ENCODE measurements around the gene STX4. TPM values are rescaled to one million over a fixed set of nuclear protein-coding genes. Genes with fewer than 3 reads are reported as not detected.
A peak's percentile ranks its signal among the peaks of the same experiment; 100 is the strongest.

The STX4 gene, protein sequence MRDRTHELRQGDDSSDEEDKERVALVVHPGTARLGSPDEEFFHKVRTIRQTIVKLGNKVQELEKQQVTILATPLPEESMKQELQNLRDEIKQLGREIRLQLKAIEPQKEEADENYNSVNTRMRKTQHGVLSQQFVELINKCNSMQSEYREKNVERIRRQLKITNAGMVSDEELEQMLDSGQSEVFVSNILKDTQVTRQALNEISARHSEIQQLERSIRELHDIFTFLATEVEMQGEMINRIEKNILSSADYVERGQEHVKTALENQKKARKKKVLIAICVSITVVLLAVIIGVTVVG
- total RNA-seq = 10 to 100 TPM; 53.0 to 55.0 TPM
- polyA plus RNA-seq = 34.5 TPM

DNA sequence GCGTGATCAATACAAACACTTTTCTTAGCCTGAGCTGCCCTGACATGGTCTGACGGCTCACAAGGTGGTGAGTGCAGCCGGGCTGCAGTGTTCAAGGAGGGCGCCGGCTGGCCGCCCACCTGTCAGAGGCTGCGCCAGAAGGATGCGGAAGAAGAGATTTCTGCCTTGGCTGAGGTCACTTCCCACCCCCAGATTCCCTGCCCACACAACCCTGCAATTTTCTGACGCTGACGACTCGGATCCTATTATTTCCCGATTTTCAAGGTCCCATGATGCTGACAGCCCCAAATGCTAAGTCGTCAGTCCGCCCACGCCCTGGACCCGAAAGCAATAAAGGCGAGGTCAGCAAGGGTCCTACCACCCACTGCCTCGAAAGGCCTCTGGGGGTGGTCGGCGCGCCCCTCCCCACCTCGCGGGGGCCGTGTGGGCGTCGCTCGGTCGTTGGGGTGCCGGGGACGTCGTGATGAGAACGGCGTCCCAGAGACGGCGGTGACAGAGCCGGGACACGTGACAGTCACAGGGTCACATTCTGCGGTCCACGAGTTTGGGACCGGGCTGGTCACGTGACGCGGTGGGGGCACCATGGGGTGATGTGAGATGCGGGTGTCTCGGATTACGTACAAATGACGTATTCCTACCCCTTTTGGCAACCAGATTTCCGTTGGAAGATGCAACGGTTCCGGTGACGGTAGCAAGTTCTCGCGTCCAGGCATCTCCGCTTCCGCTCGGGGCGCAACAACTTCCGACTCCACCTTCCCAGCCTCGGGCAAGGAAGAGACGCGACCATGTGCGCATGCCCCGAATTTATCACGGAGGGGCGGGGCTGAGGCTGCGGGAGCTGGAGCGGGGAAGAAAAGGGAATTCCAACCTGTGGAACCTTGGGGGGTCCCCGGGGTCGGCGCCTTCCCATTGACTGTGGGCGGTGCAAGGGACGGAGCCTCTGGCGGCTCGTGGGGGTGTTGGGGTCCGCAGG is at the start of gene STX4:
STX4 (plus strand) TSS at position 823 of the 973 bp plus-strand sequence. CDS start 248 bp downstream, outside the sequence.
- H3K27ac Mint-ChIP-seq = peak within 1 kb of the TSS; percentile 91 to 99 (median 98)
- Histone ChIP-seq H3K4me1 (ENCODE audit: insufficient read depth, low read length) (peaks cover 19% of the 10 kb centered on the region), H3K27ac (ENCODE audit: low read depth, low read length) (peak within 1 kb of the TSS; percentile 94), H3K27me3 (ENCODE audit: insufficient read depth, low read length, poor library complexity, severe bottlenecking) (no peaks in the 10 kb centered on the region), H3K4me3 (ENCODE audit: low read length) (peak within 1 kb of the TSS; percentile 98), H3K36me3 (ENCODE audit: insufficient read depth, low read length) (peaks cover 7% of the 10 kb centered on the region), H3K9me3 (ENCODE audit: low read length) (no peaks in the 10 kb centered on the region)
- H3K4me1 Mint-ChIP-seq = peaks cover 17 to 40% (median 27%) of the 10 kb centered on the region in 3 donors
- H3K36me3 Mint-ChIP-seq = peaks cover 0 to 42% (median 5%) of the 10 kb centered on the region in 3 donors
- peak; percentile 97 to 99 (median 98) for DNase-seq
- ChIA-PET CTCF (interaction anchor here (1.2 kb wide), 1 partner anchor 83 kb away, joined by 3 read pairs; no protein-coding TSS in a partner anchor), POLR2A (interaction anchor here (0.5 to 3.6 kb wide), 5 partner anchors 13 to 109 kb away, joined by 3 to 18 read pairs (median 3); partner anchors contain the start of genes KAT8, ZNF646 and ZNF668)
- H3K9me3 Mint-ChIP-seq = peaks cover 0 to 4% (median 0%) of the 10 kb centered on the region in 5 donors
- H3K4me3 Mint-ChIP-seq = peak within 1 kb of the TSS; percentile 91 to 100 (median 96)
- H3K27me3 Mint-ChIP-seq = no peaks in the 10 kb centered on the region

DNA sequence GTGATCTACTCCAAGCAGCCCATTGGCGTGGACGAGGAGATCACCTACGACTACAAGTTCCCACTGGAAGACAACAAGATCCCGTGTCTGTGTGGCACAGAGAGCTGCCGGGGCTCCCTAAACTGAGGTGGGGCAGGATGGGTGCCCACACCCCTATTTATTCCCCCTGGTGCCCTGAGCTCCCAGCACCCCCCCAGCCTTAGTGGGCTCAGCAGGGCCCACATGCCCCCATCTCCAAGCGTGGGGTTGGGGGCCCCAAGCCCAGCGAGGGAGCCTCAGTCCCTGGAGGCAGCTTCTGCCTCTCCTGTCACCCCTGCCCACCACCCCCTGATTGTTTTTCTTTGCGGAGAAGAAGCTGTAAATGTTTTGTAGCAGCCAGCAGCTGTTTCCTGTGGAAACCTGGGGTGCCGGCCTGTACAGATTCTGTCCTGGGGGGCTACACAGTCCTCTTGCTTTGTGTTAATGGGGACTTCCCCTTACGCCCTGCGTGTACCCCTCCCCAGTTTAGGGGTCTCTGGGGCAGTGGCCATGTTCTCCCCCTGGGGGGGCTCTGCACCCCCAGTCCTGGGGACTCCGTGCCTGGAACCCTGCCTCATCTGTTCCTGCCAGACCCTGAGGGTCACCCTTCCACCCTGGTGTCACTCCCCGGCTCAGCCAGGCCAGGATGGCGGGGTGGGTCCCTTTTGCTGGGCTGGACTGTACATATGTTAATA is 49.3 kb upstream of the STX4 start:
- no peak overlapping the region for H3K27ac ChIP-seq (ENCODE audit: low read depth, low read length)

DNA sequence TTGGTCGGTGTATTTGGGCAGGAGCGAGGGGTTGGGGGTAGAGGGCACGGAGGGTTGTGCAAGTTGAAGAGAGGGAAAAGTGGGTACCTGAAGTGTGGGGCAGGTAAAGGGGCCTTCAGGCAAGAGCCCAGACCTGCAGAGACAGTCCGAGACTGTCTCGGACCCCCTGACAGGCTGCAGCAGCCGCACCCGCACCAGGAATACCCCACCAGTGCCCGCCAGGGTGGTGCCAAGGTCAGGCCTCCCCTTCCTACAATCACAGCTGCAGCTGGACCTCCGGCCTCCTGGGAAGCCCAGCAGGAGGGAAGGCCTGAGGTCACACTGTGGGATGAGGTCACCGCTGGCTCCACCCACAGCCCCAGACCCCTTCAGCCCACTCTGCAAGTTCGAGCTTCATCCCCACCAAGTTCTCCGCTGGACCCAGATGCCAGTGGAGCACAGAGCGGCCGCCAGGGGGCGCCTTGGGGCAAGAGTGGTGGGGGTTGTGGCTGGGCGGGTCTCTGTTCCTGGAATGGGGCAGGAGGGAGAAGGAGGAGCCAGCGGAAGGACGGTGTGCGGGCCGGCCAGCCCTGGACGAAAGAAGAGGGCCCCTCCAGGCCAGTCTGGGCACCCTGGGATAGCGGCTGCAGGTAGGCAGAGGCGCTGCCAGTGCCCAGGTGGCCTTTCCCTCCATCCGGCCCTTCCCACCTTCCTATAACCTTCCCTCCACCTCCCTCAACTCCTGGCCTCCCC is 48.5 kb upstream of the STX4 start, which contains the start of gene HSD3B7:
HSD3B7 (plus strand) TSS at position 539 of the 732 bp plus-strand sequence. CDS start 452 bp downstream, outside the sequence.
- CTCF ChIA-PET = interaction anchor here (0.6 to 5.8 kb wide), 18 partner anchors 10 to 884 kb away, joined by 3 to 29 read pairs (median 4); partner anchors contain the start of genes ARMC5, BCKDK, VKORC1 and ZNF646
- no peak within 1 kb of the TSS for H3K27ac Mint-ChIP-seq
- no peak within 1 kb of the TSS for H3K4me3 Mint-ChIP-seq
- peak; percentile 63 to 84 (median 75) for DNase-seq
- no peaks in the 10 kb centered on the region for H3K9me3 ChIP-seq (ENCODE audit: low read length)
- POLR2A ChIA-PET = interaction anchor here (0.6 kb wide), 2 partner anchors 48 to 289 kb away, joined by 4 to 5 read pairs; no protein-coding TSS in a partner anchor
- peaks cover 0 to 6% (median 0%) of the 10 kb centered on the region in 3 donors for H3K4me1 Mint-ChIP-seq
- H3K9me3 Mint-ChIP-seq = no peaks in the 10 kb centered on the region
- peaks cover 0 to 41% (median 3%) of the 10 kb centered on the region in 3 donors for H3K36me3 Mint-ChIP-seq
- no peak within 1 kb of the TSS for H3K27ac ChIP-seq (ENCODE audit: low read depth, low read length)
- H3K4me1 ChIP-seq (ENCODE audit: insufficient read depth, low read length) = no peaks in the 10 kb centered on the region
- no peaks in the 10 kb centered on the region for H3K27me3 ChIP-seq (ENCODE audit: insufficient read depth, low read length, poor library complexity, severe bottlenecking)
- peaks cover 4% of the 10 kb centered on the region for H3K36me3 ChIP-seq (ENCODE audit: insufficient read depth, low read length)
- no peaks in the 10 kb centered on the region for H3K27me3 Mint-ChIP-seq
- no peak within 1 kb of the TSS for H3K4me3 ChIP-seq (ENCODE audit: low read length)

More for the DNA sequence above, 49.3 kb upstream of the STX4 start:
- ChIA-PET CTCF (interaction anchor here (0.6 to 5.8 kb wide), 16 partner anchors 10 to 883 kb away, joined by 3 to 29 read pairs (median 4); partner anchors contain the start of genes ARMC5, BCKDK, VKORC1 and ZNF646), POLR2A (interaction anchor here (0.6 kb wide), 1 partner anchor 48 kb away, joined by 5 read pairs; no protein-coding TSS in a partner anchor)
- Histone ChIP-seq H3K9me3 (ENCODE audit: low read length) (no peaks in the 10 kb centered on the region), H3K4me3 (ENCODE audit: low read length) (no peak overlapping the region), H3K27me3 (ENCODE audit: insufficient read depth, low read length, poor library complexity, severe bottlenecking) (no peaks in the 10 kb centered on the region), H3K4me1 (ENCODE audit: insufficient read depth, low read length) (no peaks in the 10 kb centered on the region), H3K36me3 (ENCODE audit: insufficient read depth, low read length) (peaks cover 4% of the 10 kb centered on the region)
- Mint-ChIP-seq H3K9me3 (no peaks in the 10 kb centered on the region), H3K4me3 (no peak overlapping the region), H3K4me1 (peaks cover 0 to 6% (median 0%) of the 10 kb centered on the region in 3 donors), H3K27me3 (no peaks in the 10 kb centered on the region), H3K36me3 (peaks cover 0 to 41% (median 3%) of the 10 kb centered on the region in 3 donors), H3K27ac (no peak overlapping the region)
- no peak for DNase-seq

DNA sequence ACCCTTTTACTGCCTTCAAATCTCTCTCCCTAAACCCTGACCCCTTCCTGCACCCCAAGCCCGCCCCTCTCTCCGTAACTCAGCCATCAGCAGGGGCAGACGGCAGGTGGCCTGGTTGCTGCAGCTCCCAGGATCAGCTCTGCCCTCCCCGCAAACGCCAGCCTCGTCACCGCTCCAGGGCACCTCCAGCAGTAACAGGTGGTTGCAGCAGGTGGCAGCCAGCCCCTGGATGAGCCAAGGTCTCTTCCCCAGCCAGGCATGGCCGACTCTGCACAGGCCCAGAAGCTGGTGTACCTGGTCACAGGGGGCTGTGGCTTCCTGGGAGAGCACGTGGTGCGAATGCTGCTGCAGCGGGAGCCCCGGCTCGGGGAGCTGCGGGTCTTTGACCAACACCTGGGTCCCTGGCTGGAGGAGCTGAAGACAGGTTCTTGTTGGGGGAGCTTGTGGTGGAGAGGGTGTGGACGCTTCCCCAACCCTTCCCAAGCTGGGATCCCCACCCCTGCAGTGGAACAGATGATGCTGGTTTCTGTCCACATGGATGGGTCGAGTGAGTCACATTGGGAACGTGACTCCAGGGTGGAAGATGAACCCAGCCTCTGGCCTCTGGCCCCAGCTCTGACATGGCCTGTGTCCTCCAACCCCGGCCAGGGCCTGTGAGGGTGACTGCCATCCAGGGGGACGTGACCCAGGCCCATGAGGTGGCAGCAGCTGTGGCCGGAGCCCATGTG is 47.8 kb upstream of the STX4 start:
- H3K36me3 Mint-ChIP-seq = peaks cover 0 to 34% (median 3%) of the 10 kb centered on the region in 3 donors
- H3K9me3 Mint-ChIP-seq = no peaks in the 10 kb centered on the region
- POLR2A ChIA-PET = interaction anchor here (0.6 kb wide), 2 partner anchors 159 to 289 kb away, joined by 4 to 9 read pairs; no protein-coding TSS in a partner anchor
- no peaks in the 10 kb centered on the region for H3K9me3 ChIP-seq (ENCODE audit: low read length)
- peaks cover 0 to 6% (median 0%) of the 10 kb centered on the region in 3 donors for H3K4me1 Mint-ChIP-seq
- H3K27ac Mint-ChIP-seq = no peak overlapping the region
- peaks cover 4% of the 10 kb centered on the region for H3K36me3 ChIP-seq (ENCODE audit: insufficient read depth, low read length)
- no peak overlapping the region for H3K4me3 ChIP-seq (ENCODE audit: low read length)
- no peaks in the 10 kb centered on the region for H3K27me3 ChIP-seq (ENCODE audit: insufficient read depth, low read length, poor library complexity, severe bottlenecking)
- no peak overlapping the region for H3K27ac ChIP-seq (ENCODE audit: low read depth, low read length)
- CTCF ChIA-PET = interaction anchor here (0.8 to 5.8 kb wide), 13 partner anchors 9 to 883 kb away, joined by 3 to 29 read pairs (median 5); partner anchors contain the start of genes ARMC5, ZNF646, ZNF668 and ZNF843
- no peaks in the 10 kb centered on the region for H3K4me1 ChIP-seq (ENCODE audit: insufficient read depth, low read length)
- H3K4me3 Mint-ChIP-seq = no peak overlapping the region
- no peak for DNase-seq
- no peaks in the 10 kb centered on the region for H3K27me3 Mint-ChIP-seq

DNA sequence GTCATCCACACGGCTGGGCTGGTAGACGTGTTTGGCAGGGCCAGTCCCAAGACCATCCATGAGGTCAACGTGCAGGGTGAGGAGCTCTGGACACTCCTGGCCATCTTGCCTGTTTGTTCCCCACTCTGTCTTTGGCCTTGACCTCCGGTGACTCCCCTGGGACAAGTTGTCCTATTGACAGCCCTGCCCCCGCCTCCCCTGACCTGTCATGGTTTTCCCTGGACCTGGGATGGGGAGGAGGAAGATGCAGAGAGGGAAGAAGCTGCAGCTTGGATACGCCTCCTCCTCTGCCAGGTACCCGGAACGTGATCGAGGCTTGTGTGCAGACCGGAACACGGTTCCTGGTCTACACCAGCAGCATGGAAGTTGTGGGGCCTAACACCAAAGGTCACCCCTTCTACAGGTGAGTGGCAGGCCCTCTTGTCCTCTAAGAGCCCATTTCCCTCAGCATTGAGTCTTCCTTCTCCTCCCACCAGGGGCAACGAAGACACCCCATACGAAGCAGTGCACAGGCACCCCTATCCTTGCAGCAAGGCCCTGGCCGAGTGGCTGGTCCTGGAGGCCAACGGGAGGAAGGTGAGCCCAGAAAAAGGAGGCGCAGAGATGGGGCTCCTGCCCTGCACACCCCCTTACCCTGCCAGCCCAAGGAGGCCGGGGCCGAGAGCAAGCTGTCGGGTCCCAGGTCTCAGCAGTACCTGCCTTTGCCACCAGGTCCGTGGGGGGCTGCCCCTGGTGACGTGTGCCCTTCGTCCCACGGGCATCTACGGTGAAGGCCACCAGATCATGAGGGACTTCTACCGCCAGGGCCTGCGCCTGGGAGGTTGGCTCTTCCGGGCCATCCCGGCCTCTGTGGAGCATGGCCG is 47.0 kb upstream of the STX4 start:
- ChIA-PET CTCF (interaction anchor here (0.8 to 5.8 kb wide), 9 partner anchors 8 to 882 kb away, joined by 3 to 29 read pairs (median 5); partner anchors contain the start of genes ZNF646, ZNF668 and ZNF843), POLR2A (interaction anchor here (0.6 kb wide), 1 partner anchor 159 kb away, joined by 9 read pairs; no protein-coding TSS in a partner anchor)
- H3K36me3 ChIP-seq (ENCODE audit: insufficient read depth, low read length) = peaks cover 4% of the 10 kb centered on the region
- Mint-ChIP-seq H3K4me1 (peaks cover 0 to 6% (median 0%) of the 10 kb centered on the region in 3 donors), H3K27me3 (no peaks in the 10 kb centered on the region), H3K27ac (peak overlapping the region in 1 of 8 donors; percentile 17), H3K36me3 (peaks cover 0 to 27% (median 3%) of the 10 kb centered on the region in 3 donors), H3K9me3 (no peaks in the 10 kb centered on the region), H3K4me3 (no peak overlapping the region)
- no peaks in the 10 kb centered on the region for H3K27me3 ChIP-seq (ENCODE audit: insufficient read depth, low read length, poor library complexity, severe bottlenecking)
- no peaks in the 10 kb centered on the region for H3K4me1 ChIP-seq (ENCODE audit: insufficient read depth, low read length)
- no peaks in the 10 kb centered on the region for H3K9me3 ChIP-seq (ENCODE audit: low read length)
- no peak overlapping the region for H3K27ac ChIP-seq (ENCODE audit: low read depth, low read length)
- no peak for DNase-seq
- no peak overlapping the region for H3K4me3 ChIP-seq (ENCODE audit: low read length)

Measured in CD8-positive, alpha-beta memory T cell (primary cell).